SK-N-SH (cell line): ENCODE results near the gene KCNK6.

Source experiments
- CTCF ChIP-seq: fragments of 200-600 bp; sonication (generic); IDR thresholded peaks from 2 replicates; pipeline ENCODE4 v1.6.1; 2017; ENCODE audit warnings: antibody characterized with exemption, mild to moderate bottlenecking, moderate library complexity
- IRF3 ChIP-seq: fragments of 150-350 bp; IDR thresholded peaks from 2 replicates; pipeline ENCODE4 v1.6.1; 2016; ENCODE audit warnings: mild to moderate bottlenecking, low read depth, low read length
- RCOR1 ChIP-seq: fragments of 150-350 bp; IDR thresholded peaks from 2 replicates; pipeline ENCODE4 v1.6.1; 2017; ENCODE audit warnings: antibody characterized with exemption, low read length
- TF ChIP-seq, protein P1 (sequence below): IDR thresholded peaks from 2 replicates; pipeline ENCODE4 v1.4.0; 2012; ENCODE audit warnings: low read depth

GRCh38 chr19:38308006-38308766, 11.5 kb upstream of the KCNK6 start:
- no peak for TF ChIP-seq IRF3
- no peak for TF ChIP-seq RCOR1
- TF ChIP-seq, protein P1, sequence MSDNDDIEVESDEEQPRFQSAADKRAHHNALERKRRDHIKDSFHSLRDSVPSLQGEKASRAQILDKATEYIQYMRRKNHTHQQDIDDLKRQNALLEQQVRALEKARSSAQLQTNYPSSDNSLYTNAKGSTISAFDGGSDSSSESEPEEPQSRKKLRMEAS, result no peak
- TF ChIP-seq CTCF, result no peak
